ENCODE results near the gene RAD21L1.
A peak's percentile ranks its signal among the peaks of the same experiment; 100 is the strongest.

- TF ChIP-seq POLR2A (IDR thresholded peaks at IDR 0.05) (no peak), CTCF (IDR thresholded peaks at IDR 0.05) (peak; percentile 53 to 89 (median 82))
Measured at GRCh38 chr20:1212607-1213396, 13.0 kb upstream of the RAD21L1 start.

All from Peyer's patch (tissue), 4 donors.